HG02981 (cell line): Measurements from ENCODE around the gene GRIK1.
"Not testable (repeated sequence)": the region's sequence is repeated elsewhere in the genome, so short reads cannot be mapped to it uniquely, and the experiment has no call there.

Experiments used
- ATAC-seq: cut with Tn5 transposase; IDR thresholded peaks from one replicate; pipeline ENCODE4 v1.9.1; 2021; ENCODE audit warnings: mild to moderate bottlenecking, moderate library complexity; ENCODE audit not compliant: unreplicated experiment

The GRIK1 gene

DNA sequence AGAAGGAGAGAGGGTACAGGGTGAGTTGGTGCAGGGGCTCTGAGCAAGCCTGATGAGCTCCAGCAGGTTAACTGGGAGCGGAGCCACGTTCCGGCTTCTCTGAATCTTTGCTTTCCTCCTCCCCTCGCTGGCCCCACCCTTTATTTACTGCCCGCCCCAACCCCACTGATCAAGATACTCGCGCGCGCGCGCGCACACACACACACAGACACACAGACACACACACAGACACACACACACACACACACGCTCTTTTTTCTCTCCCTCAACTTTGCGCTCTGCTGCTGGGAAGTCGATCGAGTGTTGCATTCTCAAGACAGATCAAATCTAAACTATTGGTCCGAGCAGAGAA is at the start of gene GRIK1:
Gene GRIK1 (minus strand): TSS at position 73 of the 352 bp plus-strand sequence.
- ATAC-seq = no peak

GRCh38 chr21:29987762-29988161 is 48.0 kb upstream of the GRIK1 start:
- ATAC-seq = no peak

GRCh38 chr21:29985866-29986265 is 46.1 kb upstream of the GRIK1 start:
- no peak for ATAC-seq

GRCh38 chr21:29979043-29979442 is 39.2 kb upstream of the GRIK1 start:
- ATAC-seq = no peak

DNA sequence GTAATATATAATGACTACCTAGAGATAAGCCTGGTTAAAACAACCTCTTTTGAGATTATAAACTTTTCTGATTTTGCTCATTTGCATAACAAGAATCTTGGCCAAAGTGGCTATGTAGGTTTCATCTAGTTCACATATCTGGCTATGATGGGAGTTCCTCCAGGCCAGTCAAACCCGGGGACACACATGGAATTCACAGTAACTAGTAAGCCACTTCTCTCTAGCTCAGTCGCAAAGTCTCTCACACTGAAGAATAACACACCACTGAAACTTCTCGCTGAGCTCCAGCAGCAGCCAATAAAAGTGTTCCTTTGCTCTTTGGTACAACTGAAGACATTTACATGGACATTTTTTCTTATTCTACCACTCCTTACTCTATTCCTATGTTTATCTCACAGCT is 36.0 kb upstream of the GRIK1 start:
- no peak for ATAC-seq

GRCh38 chr21:29973258-29973657 is 33.5 kb upstream of the GRIK1 start:
- no peak for ATAC-seq

- ATAC-seq = no peak
These were observed 21.7 kb upstream of the GRIK1 start for GRCh38 chr21:29961291-29962027.

GRCh38 chr21:29958551-29958950 is 18.8 kb upstream of the GRIK1 start:
- no peak for ATAC-seq

GRCh38 chr21:29958035-29958434 is 18.2 kb upstream of the GRIK1 start:
- ATAC-seq = not testable (repeated sequence)

DNA sequence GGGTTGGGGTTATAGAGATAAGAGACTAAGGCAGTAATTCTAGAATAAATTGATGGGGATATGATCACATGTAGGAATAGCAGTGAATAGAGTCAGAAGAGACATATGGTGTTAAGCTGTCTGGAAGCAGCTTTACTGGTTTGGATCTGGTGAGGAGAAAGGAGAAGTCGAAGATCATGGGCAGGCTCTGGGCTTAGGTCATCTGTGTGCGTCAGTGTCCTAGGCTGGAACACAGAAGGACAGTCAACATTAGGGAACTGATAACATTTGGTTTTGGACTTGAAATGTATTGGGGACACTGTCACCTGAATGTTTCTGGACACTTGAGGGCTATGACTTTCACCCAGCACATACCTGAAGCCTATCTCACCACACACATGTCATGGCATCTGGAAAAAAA is 13.9 kb upstream of the GRIK1 start:
- ATAC-seq = no peak

GRCh38 chr21:29953072-29953471 is 13.3 kb upstream of the GRIK1 start:
- ATAC-seq = no peak

DNA sequence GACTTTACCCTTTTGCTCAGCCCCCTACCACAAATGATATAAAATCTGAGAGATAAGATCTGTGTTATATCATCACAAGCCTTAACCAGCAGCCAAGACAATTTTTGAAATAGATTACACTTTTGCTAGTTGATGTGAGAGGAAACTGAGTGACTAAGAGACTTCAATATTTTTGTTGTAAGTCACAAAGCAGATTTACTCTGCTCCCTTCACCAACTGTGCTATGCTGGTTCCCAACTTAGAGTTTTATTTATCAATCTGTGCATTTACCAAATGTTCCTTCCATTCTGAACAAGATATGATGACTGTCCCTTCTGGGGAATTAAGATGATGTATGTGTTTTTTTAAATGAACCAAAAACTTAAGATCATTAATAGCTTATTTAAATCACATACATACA is 12.1 kb upstream of the GRIK1 start:
- ATAC-seq = no peak

DNA sequence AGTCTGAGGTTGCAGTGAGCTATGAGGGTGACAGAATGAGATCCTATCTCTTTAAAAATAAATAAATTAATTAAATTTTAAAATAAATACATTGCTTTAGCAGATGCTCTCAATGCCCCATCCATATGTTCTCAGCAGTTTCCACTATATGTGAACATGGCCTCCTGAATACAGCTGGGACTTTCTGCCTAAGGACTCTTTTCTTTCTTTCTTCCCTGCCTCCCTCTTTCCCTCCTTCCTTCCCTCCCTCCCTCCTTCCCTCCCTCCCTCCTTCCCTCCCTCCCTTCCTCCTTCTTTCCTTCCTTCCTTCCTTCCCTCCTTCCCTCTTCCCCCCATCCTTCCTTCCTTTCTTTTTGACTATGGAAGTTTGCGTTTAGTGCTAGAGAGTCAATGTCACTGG is 10.2 kb upstream of the GRIK1 start:
- no peak for ATAC-seq

GRCh38 chr21:29947119-29947518 is 7.3 kb upstream of the GRIK1 start:
- no peak for ATAC-seq

DNA sequence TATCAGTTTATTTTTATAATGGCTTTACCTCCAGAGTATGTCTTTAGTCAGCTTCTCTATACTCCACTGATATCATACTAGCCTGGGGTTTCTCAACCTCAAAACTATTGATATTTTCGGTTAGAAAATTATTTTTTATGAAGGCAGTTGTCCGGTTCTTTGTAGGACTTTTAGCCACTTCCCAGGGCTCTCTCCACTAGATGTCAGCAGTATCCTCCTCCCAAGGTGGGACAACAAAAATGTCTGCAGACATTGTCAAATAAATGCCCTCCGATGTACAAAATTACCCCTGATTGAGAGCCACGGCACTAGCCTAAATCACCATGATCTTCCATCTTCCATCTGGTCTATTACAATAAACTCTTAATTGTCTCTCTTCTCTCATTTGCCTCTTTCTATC is 4.1 kb upstream of the GRIK1 start:
- no peak for ATAC-seq

DNA sequence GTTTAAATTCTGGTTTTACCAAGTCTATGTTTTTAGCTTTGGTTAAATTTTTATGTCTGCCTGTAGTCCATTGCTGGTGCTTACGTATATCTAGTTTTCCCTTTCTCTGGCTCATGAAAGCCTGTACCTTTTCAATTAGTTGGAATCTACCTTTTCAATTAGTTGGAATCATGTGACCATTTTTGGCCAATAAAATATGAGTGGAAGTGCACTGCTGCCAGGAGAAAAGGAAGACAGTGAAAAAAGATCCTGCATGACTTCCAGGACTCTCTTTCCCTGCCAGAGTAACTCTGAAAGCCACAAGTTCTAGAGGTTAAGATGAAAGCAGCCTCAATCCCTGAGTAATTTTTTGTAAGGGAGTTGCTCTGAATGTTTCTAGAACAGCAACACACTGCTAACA is 2.2 kb upstream of the GRIK1 start:
- ATAC-seq = no peak

DNA sequence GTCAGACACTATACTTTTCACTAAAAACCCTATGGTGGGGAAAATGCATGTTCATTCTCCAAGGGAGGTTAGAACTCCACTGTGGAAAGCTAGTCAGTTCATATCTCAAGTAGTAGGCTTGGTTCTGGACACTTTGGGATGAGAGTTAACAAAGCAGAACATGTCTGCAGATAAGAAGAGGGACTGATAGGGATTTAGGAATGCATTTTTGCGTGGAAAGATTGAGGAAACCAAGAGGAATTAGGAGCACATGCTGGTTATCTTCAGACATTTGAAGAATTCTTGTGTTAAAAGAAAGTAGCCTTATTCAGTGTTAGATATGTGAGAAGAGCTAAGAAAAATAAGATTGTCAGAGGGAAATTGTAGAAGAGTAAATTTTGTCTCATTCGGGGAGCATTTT is 1.2 kb upstream of the GRIK1 start:
- ATAC-seq = no peak

DNA sequence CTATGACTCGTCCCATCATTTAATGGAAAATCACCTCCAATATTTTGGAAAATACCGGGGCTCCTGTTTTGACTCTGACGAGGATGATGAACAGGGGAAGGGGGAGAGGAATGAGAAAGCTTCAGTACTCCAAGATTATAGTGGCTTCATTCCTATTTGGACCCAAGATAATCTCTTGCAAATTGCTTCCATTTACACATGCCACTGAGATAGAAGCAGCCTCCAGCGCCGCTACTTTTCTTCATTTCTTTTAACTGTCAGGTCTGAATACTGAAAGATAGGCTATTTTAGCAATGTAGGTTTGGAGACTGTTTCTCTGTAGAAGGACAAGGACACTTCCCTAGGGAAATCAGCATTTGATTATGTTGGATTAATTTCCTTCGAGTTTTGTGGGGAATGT is 565 bp upstream of the GRIK1 start:
- ATAC-seq = no peak

DNA sequence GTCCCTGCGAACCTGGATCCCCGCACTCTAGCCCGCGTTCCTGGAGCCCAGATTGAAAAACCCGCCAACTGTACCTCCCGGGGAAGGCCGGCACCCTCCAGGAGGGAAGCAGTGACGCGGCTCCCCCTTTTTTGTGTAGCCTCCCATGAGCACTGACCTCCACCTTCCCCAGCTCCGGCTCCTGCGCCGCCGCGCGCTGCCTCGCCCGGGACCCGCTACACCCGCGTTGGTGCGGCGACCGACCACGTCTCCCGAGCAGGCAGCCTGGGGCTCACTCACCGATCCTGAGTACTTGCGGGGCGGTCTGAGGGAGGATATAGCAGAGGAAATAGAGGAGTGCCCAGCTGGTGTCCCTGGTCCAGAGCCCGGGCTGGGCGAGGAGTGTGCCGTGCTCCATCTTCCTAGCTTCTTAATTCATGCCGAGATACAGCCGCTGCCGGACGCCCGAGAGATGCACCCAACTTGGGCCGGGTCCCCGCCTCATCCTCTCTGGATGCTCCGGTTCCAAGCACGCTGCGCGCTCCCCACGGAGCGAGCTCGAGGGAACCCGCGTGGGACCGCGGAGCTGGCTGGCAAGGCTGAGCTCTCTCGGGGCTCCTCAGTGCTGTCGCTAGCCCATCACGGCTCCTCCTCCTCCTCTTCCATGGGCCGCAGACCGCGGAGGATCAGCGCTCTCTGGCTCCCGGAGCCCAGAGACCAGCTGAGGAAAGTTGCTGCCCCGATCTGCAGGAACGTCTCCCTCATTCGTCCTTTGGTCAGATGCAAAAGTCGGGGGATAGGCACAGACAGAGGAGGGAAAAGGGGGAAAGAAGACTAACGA is 482 bp downstream of the GRIK1 start:
- ATAC-seq = no peak

GRCh38 chr21:29938776-29939103 is 1.1 kb downstream of the GRIK1 start:
- no peak for ATAC-seq

GRCh38 chr21:29933088-29933487 is 6.7 kb downstream of the GRIK1 start:
- ATAC-seq = no peak

- ATAC-seq = no peak
These were observed 11.3 kb downstream of the GRIK1 start for GRCh38 chr21:29928537-29928936.

DNA sequence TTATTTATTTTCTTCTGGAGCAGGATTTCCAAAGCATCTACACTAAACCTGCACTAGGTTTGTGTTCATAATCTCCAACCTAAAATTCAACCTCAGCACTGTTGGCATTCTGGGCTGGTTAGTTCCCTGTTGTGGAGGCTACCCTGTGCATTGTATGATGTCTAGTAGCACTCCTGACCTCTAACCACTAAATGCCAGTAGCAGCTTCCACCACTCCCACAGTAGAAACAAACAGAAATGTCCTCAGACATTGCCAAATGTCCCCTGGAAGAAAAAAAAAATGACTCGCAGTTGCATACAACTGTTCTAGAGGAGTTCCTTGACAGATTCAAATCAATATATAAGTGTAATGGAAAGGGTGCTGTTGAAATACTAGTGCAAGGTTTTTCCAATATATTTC is 18.9 kb downstream of the GRIK1 start:
- ATAC-seq = no peak
